GM19372 (cell line): ENCODE data around the gene CPLANE1.
A peak's percentile ranks its signal among the peaks of the same experiment; 100 is the strongest.
"Not testable (repeated sequence)": the region's sequence is repeated elsewhere in the genome, so short reads cannot be mapped to it uniquely, and the experiment has no call there.

Experiments used
- ATAC-seq: cut with Tn5 transposase; IDR thresholded peaks from one replicate; pipeline ENCODE4 v1.9.1; 2021; ENCODE audit warnings: mild to moderate bottlenecking, low read depth, moderate library complexity; ENCODE audit not compliant: unreplicated experiment

CPLANE1 gene

GRCh38 chr5:37132646-37133045 is 116.5 kb downstream of the CPLANE1 start:
- no peak for ATAC-seq

- ATAC-seq: no peak
These were observed 127.7 kb downstream of the CPLANE1 start for GRCh38 chr5:37121465-37121864.

GRCh38 chr5:37121027-37121426 is 128.1 kb downstream of the CPLANE1 start:
- ATAC-seq: no peak

- no peak for ATAC-seq
These were observed 128.9 kb downstream of the CPLANE1 start for GRCh38 chr5:37120270-37120669.

GRCh38 chr5:37116359-37116758 is 132.8 kb downstream of the CPLANE1 start:
- ATAC-seq: no peak

- peak; percentile 25 for ATAC-seq
These were observed 136.7 kb downstream of the CPLANE1 start for GRCh38 chr5:37112383-37112991.

GRCh38 chr5:37111426-37112382 is 137.5 kb downstream of the CPLANE1 start:
- ATAC-seq: peak; percentile 86

- ATAC-seq: no peak
These were observed 139.0 kb downstream of the CPLANE1 start for GRCh38 chr5:37110135-37110534.

GRCh38 chr5:37109338-37109737 is 139.8 kb downstream of the CPLANE1 start:
- ATAC-seq: no peak

- ATAC-seq: no peak
These were observed 145.9 kb downstream of the CPLANE1 start for GRCh38 chr5:37103302-37103701.

GRCh38 chr5:37099267-37099666 is 149.9 kb downstream of the CPLANE1 start:
- ATAC-seq: not testable (repeated sequence)

GRCh38 chr5:37093795-37094194 is 155.4 kb downstream of the CPLANE1 start:
- not testable (repeated sequence) for ATAC-seq

- ATAC-seq: no peak
These were observed 158.4 kb downstream of the CPLANE1 start for GRCh38 chr5:37090781-37091180.

GRCh38 chr5:37090123-37090726 is 159.0 kb downstream of the CPLANE1 start:
- no peak for ATAC-seq

GRCh38 chr5:37088009-37088408 is 161.2 kb downstream of the CPLANE1 start:
- ATAC-seq: no peak

GRCh38 chr5:37086466-37087173 is 162.6 kb downstream of the CPLANE1 start:
- ATAC-seq: no peak

GRCh38 chr5:37086026-37086425 is 163.2 kb downstream of the CPLANE1 start:
- not testable (repeated sequence) for ATAC-seq

- ATAC-seq: not testable (repeated sequence)
These were observed 166.2 kb downstream of the CPLANE1 start for GRCh38 chr5:37082977-37083376.

- ATAC-seq: no peak
These were observed 168.5 kb downstream of the CPLANE1 start for GRCh38 chr5:37080697-37081096.

- no peak for ATAC-seq
These were observed 172.0 kb downstream of the CPLANE1 start for GRCh38 chr5:37077146-37077545.
